Neural cell (in vitro differentiated cells): ENCODE results near the gene PIWIL1.

Experiments
- CTCF ChIP-seq: fragments of 450-650 bp; IDR thresholded peaks from 2 replicates; pipeline ENCODE4 v1.5.1; 2014; ENCODE audit warnings: antibody characterized with exemption, mild to moderate bottlenecking, moderate library complexity; ENCODE audit not compliant: poor library complexity, severe bottlenecking
- EP300 ChIP-seq: fragments of 450-650 bp; conservative IDR thresholded peaks from 2 replicates; pipeline ENCODE4 v1.6.1; 2014; ENCODE audit warnings: antibody characterized with exemption, mild to moderate bottlenecking, moderate library complexity; ENCODE audit not compliant: poor library complexity, severe bottlenecking
- EZH2 ChIP-seq: fragments of 200-600, 300-800 bp; shearing (Covaris generic), sonication (generic); IDR thresholded peaks from 2 replicates; pipeline ENCODE4 v1.6.1; 2014; ENCODE audit warnings: antibody characterized with exemption, low read length, borderline replicate concordance, mild to moderate bottlenecking; ENCODE audit not compliant: insufficient read depth, poor library complexity, severe bottlenecking
- POLR2AphosphoS5 ChIP-seq: IDR thresholded peaks from 2 replicates; pipeline ENCODE4 v1.6.1; 2012
- REST ChIP-seq: IDR thresholded peaks from 2 replicates; pipeline ENCODE4 v1.6.1; 2012; ENCODE audit warnings: borderline replicate concordance
- SMC3 ChIP-seq: fragments of 450-650 bp; conservative IDR thresholded peaks from 2 replicates; pipeline ENCODE4 v1.6.1; 2014; ENCODE audit warnings: antibody characterized with exemption, mild to moderate bottlenecking, moderate library complexity; ENCODE audit not compliant: poor library complexity
- TAF1 ChIP-seq: IDR thresholded peaks from 2 replicates; pipeline ENCODE4 v1.6.1; 2012; ENCODE audit warnings: low read depth

DNA sequence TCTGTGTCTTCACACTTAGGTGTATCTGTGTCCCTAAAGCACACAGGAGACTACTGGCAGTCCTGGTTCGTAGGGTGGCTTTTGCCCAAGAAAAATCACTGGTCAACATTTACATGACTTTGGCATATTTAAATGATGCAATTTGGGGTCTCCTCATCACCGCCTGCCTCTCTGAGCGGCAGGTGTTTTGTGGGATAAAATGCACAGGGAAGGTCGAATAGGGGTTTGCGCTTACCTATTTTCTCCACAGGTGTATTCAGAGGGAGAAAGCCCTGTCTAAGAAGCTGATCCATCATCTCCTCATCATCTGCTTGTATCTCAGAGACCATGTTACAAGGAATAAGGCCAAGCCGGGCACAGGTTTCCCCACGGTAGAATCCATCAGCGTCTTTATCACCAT, 74.7 kb downstream of the PIWIL1 start:
- TF ChIP-seq CTCF (no peak), EZH2 (no peak), EP300 (no peak), TAF1 (no peak), REST (no peak), SMC3 (no peak), POLR2AphosphoS5 (no peak)
